IPS DF 6.9 (cell line): ENCODE data around the gene SYT11.
A peak's percentile ranks its signal among the peaks of the same experiment; 100 is the strongest.
"Not testable (repeated sequence)": the region's sequence is repeated elsewhere in the genome, so short reads cannot be mapped to it uniquely, and the experiment has no call there.

ENCODE experiments used
- DNase-seq: peaks from one replicate; pipeline ENCODE4 v3.0.0-alpha.2; 2013; ENCODE audit warnings: low read depth, low spot score
- H3K27ac ChIP-seq: one replicate; pipeline ENCODE4 v1.5.1; 2013; ENCODE audit warnings: low read length, control low read depth
- H3K27me3 ChIP-seq: 2 replicates; pipeline ENCODE4 v1.6.1; 2013; ENCODE audit warnings: mild to moderate bottlenecking, low read length; ENCODE audit not compliant: control insufficient read depth, insufficient read depth
- H3K36me3 ChIP-seq: 2 replicates; pipeline ENCODE4 v1.6.1; 2013; ENCODE audit warnings: low read length; ENCODE audit not compliant: control insufficient read depth, insufficient read depth
- H3K4me1 ChIP-seq: 2 replicates; pipeline ENCODE4 v1.6.1; 2013; ENCODE audit warnings: low read length; ENCODE audit not compliant: control insufficient read depth, insufficient read depth
- H3K4me3 ChIP-seq: 2 replicates; pipeline ENCODE4 v1.5.1; 2013; ENCODE audit warnings: mild to moderate bottlenecking, low read length
- H3K9me3 ChIP-seq: 2 replicates; pipeline ENCODE4 v1.6.1; 2013; ENCODE audit warnings: low read length, inconsistent platforms; ENCODE audit not compliant: control insufficient read depth, insufficient read depth
- WGBS: extraction: QIAGEN DNeasy Blood & Tissue Kit; methylation state at CpG from one replicate; pipeline ENCODE4 v1.1.7; 2013; ENCODE audit warnings: mixed read lengths, missing lambda C conversion rate; ENCODE audit not compliant: insufficient read length, insufficient coverage; 5-methylcytosine and 5-hydroxymethylcytosine counted together

Gene SYT11

GRCh38 chr1:155859234-155859829, at the start of gene SYT11:
SYT11 (plus strand) TSS chr1:155859567; CDS start chr1:155859762, 195 bp downstream.
- Histone ChIP-seq H3K27ac (no peak within 1 kb of the TSS), H3K4me1 (no peaks in the 10 kb centered on the region)
- no CpG with 5 or more reads among the region's 33 CpGs for WGBS

GRCh38 chr1:155812878-155813277, 46.5 kb upstream of the SYT11 start:
- WGBS = no CpG with 5 or more reads among the region's 1 CpG
- no peak for DNase-seq
- H3K4me1 ChIP-seq = no peaks in the 10 kb centered on the region
- no peak overlapping the region for H3K4me3 ChIP-seq
- no peak overlapping the region for H3K27ac ChIP-seq
- no peaks in the 10 kb centered on the region for H3K9me3 ChIP-seq
- peaks cover 2% of the 10 kb centered on the region; the same call in 1 of the 2 replicates for H3K36me3 ChIP-seq
- H3K27me3 ChIP-seq = no peaks in the 10 kb centered on the region

More at GRCh38 chr1:155859234-155859829, at the start of gene SYT11:
- peak; percentile 93 for DNase-seq
- H3K36me3 ChIP-seq = no peaks in the 10 kb centered on the region
- no peaks in the 10 kb centered on the region for H3K27me3 ChIP-seq
- peak within 1 kb of the TSS; percentile 42; the same call in 1 of the 2 replicates for H3K4me3 ChIP-seq
- H3K9me3 ChIP-seq = no peaks in the 10 kb centered on the region

DNA sequence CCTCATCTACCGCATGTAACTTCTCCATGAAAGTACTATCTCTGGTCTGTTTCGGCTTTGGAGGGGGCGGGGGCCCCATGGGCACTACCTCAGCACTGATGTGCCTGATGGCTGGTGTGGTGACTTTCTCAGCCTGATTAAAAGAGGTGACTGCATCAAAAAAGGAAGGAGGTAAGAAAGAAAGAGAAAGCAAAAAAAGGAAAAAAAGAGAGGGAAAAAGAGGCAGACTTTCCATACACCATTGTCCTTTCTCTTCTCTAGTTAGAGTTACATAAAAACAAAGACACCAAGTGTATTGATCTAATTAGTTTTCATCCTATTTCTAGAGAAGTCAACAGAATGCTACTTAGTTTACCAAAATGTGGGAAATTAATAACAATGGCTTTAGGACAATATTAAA, 45.7 kb upstream of the SYT11 start:
- DNase-seq = no peak
- H3K9me3 ChIP-seq = no peaks in the 10 kb centered on the region
- WGBS = no CpG with 5 or more reads among the region's 3 CpGs
- H3K27me3 ChIP-seq = no peaks in the 10 kb centered on the region
- H3K4me3 ChIP-seq = no peak overlapping the region
- peaks cover 2% of the 10 kb centered on the region; the same call in 1 of the 2 replicates for H3K36me3 ChIP-seq
- no peaks in the 10 kb centered on the region for H3K4me1 ChIP-seq
- no peak overlapping the region for H3K27ac ChIP-seq

- Histone ChIP-seq H3K9me3 (no peaks in the 10 kb centered on the region), H3K4me1 (no peaks in the 10 kb centered on the region), H3K4me3 (no peak overlapping the region), H3K36me3 (peaks cover 3% of the 10 kb centered on the region; the same call in 1 of the 2 replicates), H3K27me3 (no peaks in the 10 kb centered on the region), H3K27ac (no peak overlapping the region)
- WGBS = no CpG with 5 or more reads among the region's 1 CpG
- no peak for DNase-seq
Measured at GRCh38 chr1:155816351-155816750, 43.0 kb upstream of the SYT11 start.

- WGBS = no CpG with 5 or more reads among the region's 4 CpGs
- no peak for DNase-seq
- H3K4me3 ChIP-seq = no peak overlapping the region
- no peaks in the 10 kb centered on the region for H3K36me3 ChIP-seq
- H3K27me3 ChIP-seq = no peaks in the 10 kb centered on the region
- H3K27ac ChIP-seq = no peak overlapping the region
- no peaks in the 10 kb centered on the region for H3K4me1 ChIP-seq
- H3K9me3 ChIP-seq = no peaks in the 10 kb centered on the region
Measured at GRCh38 chr1:155827450-155827849, 31.9 kb upstream of the SYT11 start.

DNA sequence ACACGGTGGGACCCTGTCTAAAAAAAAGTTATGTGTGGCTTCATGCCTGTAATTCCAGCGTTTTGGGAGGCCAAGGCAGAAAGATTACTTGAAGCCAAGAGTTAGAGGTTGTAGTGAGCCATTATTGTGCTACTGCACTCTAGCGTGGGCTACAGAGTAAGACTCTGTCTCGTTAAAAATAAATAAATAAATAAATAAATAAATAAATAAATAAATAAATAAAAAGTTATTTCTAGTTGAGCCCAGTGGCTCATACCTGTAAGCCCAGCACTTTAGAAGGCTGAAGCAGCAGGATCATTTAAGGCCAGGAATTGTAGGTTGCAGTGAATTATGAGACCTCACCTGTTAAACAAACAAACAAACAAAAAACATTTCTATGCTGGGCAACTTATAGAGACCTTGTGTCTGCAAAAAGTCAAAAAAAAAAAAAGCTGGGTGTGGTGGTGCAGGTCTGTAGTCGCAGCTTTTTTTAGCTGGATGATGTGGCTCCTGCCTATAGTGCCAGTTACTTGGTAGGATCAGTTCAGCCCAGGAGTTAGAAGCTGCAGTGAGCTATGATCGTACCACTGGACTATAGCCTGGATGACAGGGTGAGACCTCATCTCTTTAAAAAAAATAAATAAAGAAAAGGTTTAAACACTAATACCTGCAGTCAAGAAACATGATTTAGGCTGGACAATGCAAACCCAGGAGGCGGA, 27.9 kb upstream of the SYT11 start:
- no CpG with 5 or more reads among the region's 7 CpGs for WGBS
- H3K27ac ChIP-seq = no peak overlapping the region
- no peak overlapping the region for H3K4me3 ChIP-seq
- H3K36me3 ChIP-seq = no peaks in the 10 kb centered on the region
- no peaks in the 10 kb centered on the region for H3K4me1 ChIP-seq
- no peaks in the 10 kb centered on the region for H3K27me3 ChIP-seq
- DNase-seq = no peak
- no peaks in the 10 kb centered on the region for H3K9me3 ChIP-seq

- Histone ChIP-seq H3K4me3 (no peak overlapping the region), H3K27me3 (no peaks in the 10 kb centered on the region), H3K4me1 (no peaks in the 10 kb centered on the region), H3K27ac (no peak overlapping the region), H3K36me3 (no peaks in the 10 kb centered on the region), H3K9me3 (no peaks in the 10 kb centered on the region)
- DNase-seq = no peak
- WGBS = no CpG with 5 or more reads among the region's 1 CpG
Measured at GRCh38 chr1:155833665-155834295, 25.6 kb upstream of the SYT11 start.

DNA sequence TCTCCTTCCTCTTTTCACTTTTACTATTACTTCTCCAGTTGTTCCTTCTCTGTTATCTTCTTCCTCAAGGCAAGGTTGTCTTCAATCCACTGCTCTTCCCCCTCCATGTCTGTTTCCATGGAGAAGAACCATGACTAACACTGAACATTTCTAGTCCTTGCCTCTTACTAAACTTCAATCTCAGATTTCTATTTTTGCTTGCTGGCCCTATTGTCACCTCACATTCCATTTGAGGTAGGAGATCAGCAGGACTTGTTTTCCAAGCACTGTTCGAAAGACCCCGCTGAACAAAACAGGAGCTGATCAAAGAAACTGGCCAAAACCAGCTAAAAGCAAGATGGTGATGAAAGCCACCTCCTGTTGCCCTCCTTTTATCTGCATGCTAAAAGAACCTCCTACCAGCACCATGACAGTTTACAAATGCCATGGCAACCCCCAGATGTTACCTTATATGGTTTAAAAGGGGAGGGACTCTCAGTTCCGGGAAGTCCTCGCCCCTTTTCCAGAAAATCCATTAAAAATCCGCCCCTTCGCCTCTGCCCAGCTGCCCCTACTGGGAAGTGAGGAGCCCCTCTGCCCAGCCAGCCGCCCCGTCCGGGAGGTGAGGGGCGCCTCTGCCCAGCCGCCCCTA, 25.0 kb upstream of the SYT11 start:
- Histone ChIP-seq H3K4me3 (no peak overlapping the region), H3K4me1 (no peaks in the 10 kb centered on the region), H3K27ac (no peak overlapping the region), H3K9me3 (no peaks in the 10 kb centered on the region), H3K27me3 (no peaks in the 10 kb centered on the region), H3K36me3 (no peaks in the 10 kb centered on the region)
- no CpG with 5 or more reads among the region's 11 CpGs for WGBS
- DNase-seq = no peak

DNA sequence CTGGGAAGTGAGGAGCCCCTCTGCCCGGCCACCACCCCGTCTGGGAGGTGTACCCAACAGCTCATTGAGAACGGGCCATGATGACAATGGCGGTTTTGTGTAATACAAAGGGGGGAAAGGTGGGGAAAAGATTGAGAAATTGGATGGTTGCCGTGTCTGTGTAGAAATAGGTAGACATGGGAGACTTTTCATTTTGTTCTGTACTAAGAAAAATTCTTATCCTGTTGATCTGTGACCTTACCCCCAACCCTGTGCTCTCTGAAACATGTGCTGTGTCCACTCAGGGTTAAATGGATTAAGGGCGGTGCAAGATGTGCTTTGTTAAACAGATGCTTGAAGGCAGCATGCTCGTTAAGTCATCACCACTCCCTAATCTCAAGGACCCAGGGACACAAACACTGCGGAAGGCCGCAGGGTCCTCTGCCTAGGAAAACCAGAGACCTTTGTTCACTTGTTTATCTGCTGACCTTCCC, 24.4 kb upstream of the SYT11 start:
- not testable (repeated sequence) for H3K4me3 ChIP-seq, H3K27ac ChIP-seq, DNase-seq, H3K4me1 ChIP-seq, H3K27me3 ChIP-seq, H3K9me3 ChIP-seq, H3K36me3 ChIP-seq
- WGBS = no CpG with 5 or more reads among the region's 9 CpGs

DNA sequence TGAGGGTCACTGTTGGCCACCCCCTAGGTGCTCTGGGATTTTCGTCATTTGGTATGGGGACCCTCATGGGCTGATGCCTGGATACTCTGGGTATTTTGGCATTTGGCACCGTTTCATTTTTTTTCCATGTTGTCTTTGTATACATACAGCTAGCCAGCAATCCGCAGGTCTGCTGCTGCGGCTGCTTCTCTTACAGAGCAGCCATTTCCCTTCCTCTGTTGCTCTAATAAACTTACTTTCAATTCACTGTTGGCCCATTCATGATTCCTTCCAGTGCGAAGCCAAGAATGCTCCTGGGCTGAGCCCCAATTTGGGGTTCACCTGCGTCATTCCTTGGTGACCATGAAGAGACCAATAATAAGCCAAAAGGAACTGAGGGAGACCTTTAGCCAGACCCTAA, 23.8 kb upstream of the SYT11 start:
- H3K27me3 ChIP-seq = no peaks in the 10 kb centered on the region
- no CpG with 5 or more reads among the region's 6 CpGs for WGBS
- H3K4me3 ChIP-seq = no peak overlapping the region
- DNase-seq = no peak
- H3K36me3 ChIP-seq = no peaks in the 10 kb centered on the region
- H3K27ac ChIP-seq = no peak overlapping the region
- no peaks in the 10 kb centered on the region for H3K4me1 ChIP-seq
- no peaks in the 10 kb centered on the region for H3K9me3 ChIP-seq
